ENCODE data around the gene RPS6KC1. TPM values are rescaled to one million over a fixed set of nuclear protein-coding genes. Genes with fewer than 3 reads are reported as not detected.

RPS6KC1 gene
- total RNA-seq, 2 experiments from 2014 or later, result 9.4 to 10.7 TPM

- peak; percentile 57 for DNase-seq (ENCODE audit: low spot score)
- intact Hi-C loops (cut with micrococcal nuclease; ENCODE audit: unreplicated experiment), result no loop called here
- H3K36me3 ChIP-seq (ENCODE audit: insufficient read depth, low read length), result no peaks in the 10 kb centered on the region
- no peak overlapping the region for H2AFZ ChIP-seq (ENCODE audit: low read length)
- H3K4me3 ChIP-seq (ENCODE audit: low read depth, low read length, poor library complexity, severe bottlenecking), result no peak overlapping the region
- H4K20me1 ChIP-seq (ENCODE audit: insufficient read depth, low read length), result peaks cover 5% of the 10 kb centered on the region; the same call in 1 of the 2 replicates
- ChIA-PET CTCF (ENCODE audit: unreplicated experiment) (no interaction called here), POLR2A (interaction anchor here (1.1 kb wide), 1 partner anchor 17 kb away, joined by 3 read pairs; no protein-coding TSS in a partner anchor)
- H3K9me2 ChIP-seq (ENCODE audit: insufficient read depth, low read length), result no peaks in the 10 kb centered on the region
- H3K4me2 ChIP-seq (ENCODE audit: low read length), result no peak overlapping the region
- no peaks in the 10 kb centered on the region for H3K79me2 ChIP-seq (ENCODE audit: insufficient read depth, low read depth, low read length)
- no peak for TF ChIP-seq EZH2phosphoT487 (IDR thresholded peaks at IDR 0.05; ENCODE audit: borderline replicate concordance, low read depth, low read length)
- TF ChIP-seq CTCF (conservative IDR thresholded peaks at IDR 0.05; ENCODE audit: low read length), result peak; percentile 85
- BruUV-seq (replicated peaks), result no TSS peak
- no peak overlapping the region for H3K27ac ChIP-seq (ENCODE audit: low read depth, low read length, poor library complexity, severe bottlenecking)
- H3K9me3 ChIP-seq (ENCODE audit: low read length), result no peaks in the 10 kb centered on the region
- H3K4me1 ChIP-seq (ENCODE audit: insufficient read depth, low read length, poor library complexity, severe bottlenecking), result no peaks in the 10 kb centered on the region
Measured at GRCh38 chr1:213122514-213122929, 71.5 kb downstream of the RPS6KC1 start.

- Histone ChIP-seq H3K79me2 (ENCODE audit: insufficient read depth, low read depth, low read length) (no peaks in the 10 kb centered on the region), H3K4me1 (ENCODE audit: insufficient read depth, low read length, poor library complexity, severe bottlenecking) (no peaks in the 10 kb centered on the region), H3K9me3 (ENCODE audit: low read length) (no peaks in the 10 kb centered on the region), H3K4me2 (ENCODE audit: low read length) (no peak overlapping the region), H2AFZ (ENCODE audit: low read length) (no peak overlapping the region), H4K20me1 (ENCODE audit: insufficient read depth, low read length) (peaks cover 5% of the 10 kb centered on the region; the same call in 1 of the 2 replicates), H3K27ac (ENCODE audit: low read depth, low read length, poor library complexity, severe bottlenecking) (no peak overlapping the region), H3K36me3 (ENCODE audit: insufficient read depth, low read length) (no peaks in the 10 kb centered on the region), H3K9me2 (ENCODE audit: insufficient read depth, low read length) (no peaks in the 10 kb centered on the region), H3K4me3 (ENCODE audit: low read depth, low read length, poor library complexity, severe bottlenecking) (no peak overlapping the region)
- intact Hi-C loops (cut with micrococcal nuclease; ENCODE audit: unreplicated experiment), result no loop called here
- TF ChIP-seq CTCF (conservative IDR thresholded peaks at IDR 0.05; ENCODE audit: low read length) (no peak), EZH2phosphoT487 (IDR thresholded peaks at IDR 0.05; ENCODE audit: borderline replicate concordance, low read depth, low read length) (no peak)
- ChIA-PET POLR2A (interaction anchor here (1.1 to 1.4 kb wide), 2 partner anchors 18 to 31 kb away, joined by 3 to 4 read pairs; no protein-coding TSS in a partner anchor), CTCF (ENCODE audit: unreplicated experiment) (no interaction called here)
- no TSS peak for BruUV-seq (replicated peaks)
- DNase-seq (ENCODE audit: low spot score), result no peak
Measured at GRCh38 chr1:213123087-213123486, 72.0 kb downstream of the RPS6KC1 start.

- POLR2A ChIA-PET, result interaction anchor here (0.6 to 1.4 kb wide), 4 partner anchors 11 to 127 kb away, joined by 3 to 4 read pairs (median 3); no protein-coding TSS in a partner anchor
Measured at GRCh38 chr1:213123536-213123935, 72.5 kb downstream of the RPS6KC1 start.

More at GRCh38 chr1:213123536-213123935, 72.5 kb downstream of the RPS6KC1 start:
- H3K4me1 ChIP-seq (ENCODE audit: insufficient read depth, low read length, poor library complexity, severe bottlenecking), result no peaks in the 10 kb centered on the region
- TF ChIP-seq EZH2phosphoT487 (IDR thresholded peaks at IDR 0.05; ENCODE audit: borderline replicate concordance, low read depth, low read length) (no peak), CTCF (conservative IDR thresholded peaks at IDR 0.05; ENCODE audit: low read length) (no peak)
- no peak overlapping the region for H3K4me2 ChIP-seq (ENCODE audit: low read length)
- DNase-seq (ENCODE audit: low spot score), result no peak
- no peak overlapping the region for H3K4me3 ChIP-seq (ENCODE audit: low read depth, low read length, poor library complexity, severe bottlenecking)
- BruUV-seq (replicated peaks), result no TSS peak
- H3K9me3 ChIP-seq (ENCODE audit: low read length), result no peaks in the 10 kb centered on the region
- H3K79me2 ChIP-seq (ENCODE audit: insufficient read depth, low read depth, low read length), result no peaks in the 10 kb centered on the region
- intact Hi-C loops (cut with micrococcal nuclease; ENCODE audit: unreplicated experiment), result no loop called here
- H3K27ac ChIP-seq (ENCODE audit: low read depth, low read length, poor library complexity, severe bottlenecking), result no peak overlapping the region
- CTCF ChIA-PET (ENCODE audit: unreplicated experiment), result no interaction called here
- H4K20me1 ChIP-seq (ENCODE audit: insufficient read depth, low read length), result peaks cover 5% of the 10 kb centered on the region; the same call in 1 of the 2 replicates
- no peaks in the 10 kb centered on the region for H3K36me3 ChIP-seq (ENCODE audit: insufficient read depth, low read length)
- no peak overlapping the region for H2AFZ ChIP-seq (ENCODE audit: low read length)
- H3K9me2 ChIP-seq (ENCODE audit: insufficient read depth, low read length), result no peaks in the 10 kb centered on the region
